ENCODE results near the gene MYT1. TPM values are rescaled to one million over a fixed set of nuclear protein-coding genes. Genes with fewer than 3 reads are reported as not detected.

The MYT1 gene
- polyA plus RNA-seq, 3 donors: not detected

DNA sequence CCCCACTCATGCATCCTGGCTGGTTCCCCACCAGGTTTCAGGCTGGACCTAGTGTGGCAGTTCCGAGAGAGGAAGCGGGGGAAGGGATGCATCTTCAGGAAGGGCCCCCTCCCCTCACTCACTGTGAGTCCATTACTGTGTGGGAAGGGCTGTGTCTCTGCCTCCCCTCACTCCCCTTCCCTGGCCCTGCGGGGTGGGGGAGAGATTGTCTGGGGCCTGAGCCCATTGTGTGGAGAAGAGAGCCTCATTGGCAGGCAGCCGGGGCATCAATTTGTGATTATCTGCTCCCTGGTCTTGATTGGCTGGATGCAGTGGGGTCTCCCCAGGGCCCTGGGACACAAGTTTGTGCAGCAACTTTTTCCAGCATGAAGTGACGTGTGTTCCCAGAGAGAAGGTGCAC lies 4.1 kb upstream of the MYT1 start:
- Histone ChIP-seq H3K4me3 (replicated peaks in 1 of 3; ENCODE audit: low read depth in 2 of 3, low read length in 3 of 3) (no peak overlapping the region), H4K20me1 (ENCODE audit: insufficient read depth, low read length) (no peaks in the 10 kb centered on the region), H3K4me1 (ENCODE audit: control insufficient read depth in 1 of 2, insufficient read depth in 2 of 2, low read length in 2 of 2) (no peaks in the 10 kb centered on the region), H3K9ac (ENCODE audit: insufficient read depth, low read length, poor library complexity, severe bottlenecking) (no peak overlapping the region), H3K36me3 (replicated peaks in 1 of 2; ENCODE audit: control insufficient read depth in 1 of 2, insufficient read depth in 2 of 2, low read length in 2 of 2) (no peaks in the 10 kb centered on the region), H2AFZ (ENCODE audit: insufficient read depth, low read depth, low read length, poor library complexity, severe bottlenecking) (no peak overlapping the region), H3K27me3 (ENCODE audit: control insufficient read depth in 2 of 2, insufficient read depth in 2 of 2, low read length in 2 of 2) (peaks cover 0 to 32% of the 10 kb centered on the region in 2 donors), H3K4me2 (replicated peaks; ENCODE audit: extremely low read depth, low read length, poor library complexity, severe bottlenecking) (no peak overlapping the region), H3K9me3 (replicated peaks in 1 of 2; ENCODE audit: control insufficient read depth in 1 of 2, insufficient read depth in 1 of 2, low read length in 2 of 2) (no peaks in the 10 kb centered on the region), H3K79me2 (ENCODE audit: insufficient read depth, low read length) (no peaks in the 10 kb centered on the region), H3K27ac (ENCODE audit: low read depth in 1 of 2, low read length in 2 of 2) (no peak overlapping the region)
- H3K27me3 Mint-ChIP-seq (ENCODE audit: low read depth in 3 of 3): peaks cover 23 to 37% (median 32%) of the 10 kb centered on the region in 3 donors
- H3K27ac Mint-ChIP-seq: no peak overlapping the region
- no peaks in the 10 kb centered on the region for H3K36me3 Mint-ChIP-seq
- intact Hi-C loops (cut with micrococcal nuclease): no loop called here
- DNase-seq: no peak
- H3K9me3 Mint-ChIP-seq: peaks cover 0 to 2% (median 0%) of the 10 kb centered on the region in 7 donors
- H3K4me3 Mint-ChIP-seq: peak overlapping the region in 1 of 2 donors; percentile 15
- 95% methylated on average over 2 of the region's 5 CpGs for WGBS (ENCODE audit: insufficient coverage)
- no peaks in the 10 kb centered on the region for H3K4me1 Mint-ChIP-seq
- TF ChIP-seq CTCF (IDR thresholded peaks at IDR 0.05): no peak

- Histone ChIP-seq H3K4me2 (replicated peaks; ENCODE audit: extremely low read depth, low read length, poor library complexity, severe bottlenecking) (no peak overlapping the region), H3K4me3 (replicated peaks in 1 of 3; ENCODE audit: low read depth in 2 of 3, low read length in 3 of 3) (no peak overlapping the region), H3K36me3 (replicated peaks in 1 of 2; ENCODE audit: control insufficient read depth in 1 of 2, insufficient read depth in 2 of 2, low read length in 2 of 2) (no peaks in the 10 kb centered on the region), H3K9me3 (replicated peaks in 1 of 2; ENCODE audit: control insufficient read depth in 1 of 2, insufficient read depth in 1 of 2, low read length in 2 of 2) (no peaks in the 10 kb centered on the region), H3K79me2 (ENCODE audit: insufficient read depth, low read length) (no peaks in the 10 kb centered on the region), H3K27me3 (ENCODE audit: control insufficient read depth in 2 of 2, insufficient read depth in 2 of 2, low read length in 2 of 2) (peaks cover 0 to 32% of the 10 kb centered on the region in 2 donors), H3K4me1 (ENCODE audit: control insufficient read depth in 1 of 2, insufficient read depth in 2 of 2, low read length in 2 of 2) (no peaks in the 10 kb centered on the region), H3K27ac (ENCODE audit: low read depth in 1 of 2, low read length in 2 of 2) (no peak overlapping the region), H3K9ac (ENCODE audit: insufficient read depth, low read length, poor library complexity, severe bottlenecking) (no peak overlapping the region), H2AFZ (ENCODE audit: insufficient read depth, low read depth, low read length, poor library complexity, severe bottlenecking) (no peak overlapping the region), H4K20me1 (ENCODE audit: insufficient read depth, low read length) (no peaks in the 10 kb centered on the region)
- no peak for TF ChIP-seq CTCF (IDR thresholded peaks at IDR 0.05)
- Mint-ChIP-seq H3K36me3 (no peaks in the 10 kb centered on the region), H3K27ac (no peak overlapping the region), H3K9me3 (peaks cover 0 to 2% (median 0%) of the 10 kb centered on the region in 7 donors), H3K27me3 (ENCODE audit: low read depth in 3 of 3) (peaks cover 23 to 38% (median 36%) of the 10 kb centered on the region in 3 donors), H3K4me1 (no peaks in the 10 kb centered on the region), H3K4me3 (peak overlapping the region in 1 of 2 donors; percentile 42)
- 77% methylated on average over 22 of the region's 32 CpGs for whole genome bisulfite sequencing (ENCODE audit: insufficient coverage)
- DNase-seq: no peak
- intact Hi-C loops (cut with micrococcal nuclease): no loop called here
These were observed 3.5 kb upstream of the MYT1 start for GRCh38 chr20:64160526-64161355.

Data from CD14-positive monocyte (primary cell).